H1 (cell line): ENCODE measurements around the gene TUBGCP4. TPM values are rescaled to one million over a fixed set of nuclear protein-coding genes. Genes with fewer than 3 reads are reported as not detected.

ENCODE experiments used
- CTCF ChIA-PET: fragments of 300-600 bp; sonication (Branson Sonifier 250); formaldehyde crosslinking; loops from one replicate; lab custom pipeline; 2021; ENCODE audit not compliant: partially characterized antibody; lab: Charles Lee
- POLR2A ChIA-PET: fragments of 300-600 bp; sonication (Branson Sonifier 250); formaldehyde crosslinking; loops from one replicate; lab custom pipeline; 2021; ENCODE audit warnings: inconsistent platforms; ENCODE audit not compliant: partially characterized antibody; lab: Charles Lee
- DNase-seq, 2 experiments: peaks; one replicate each; pipeline versions ENCODE4 v3.0.0 to v3.0.0-alpha.2; 2010 to 2022; ENCODE audit warnings: low spot score in 2 of 2, low read depth in 1 of 2, mixed read lengths in 1 of 2
- FAIRE-seq: peaks from 2 replicates; lab custom pipeline; 2011; peaks lifted over from hg19 to GRCh38; lab: Jason Lieb, UNC
- H2AFZ ChIP-seq: 2 replicates; pipeline ENCODE4 v1.8.1; 2012; ENCODE audit warnings: low read length, inconsistent platforms
- H2AK5ac ChIP-seq: 2 replicates; pipeline ENCODE4 v1.6.1; 2013; ENCODE audit warnings: low read depth, low read length
- H2BK120ac ChIP-seq: replicated peaks from 2 replicates; pipeline ENCODE3; 2013; ENCODE audit warnings: low read depth, low read length, inconsistent platforms
- H2BK12ac ChIP-seq: 2 replicates; pipeline ENCODE4 v1.6.1; 2013; ENCODE audit warnings: low read depth, low read length
- H2BK15ac ChIP-seq: 2 replicates; pipeline ENCODE4 v1.6.1; 2013; ENCODE audit warnings: low read length
- H2BK20ac ChIP-seq: 2 replicates; pipeline ENCODE4 v1.6.1; 2013; ENCODE audit warnings: low read length
- H2BK5ac ChIP-seq: 2 replicates; pipeline ENCODE4 v1.6.1; 2013; ENCODE audit warnings: low read depth, low read length
- H3K14ac ChIP-seq: 2 replicates; pipeline ENCODE4 v1.6.1; 2013; ENCODE audit warnings: inconsistent platforms; ENCODE audit not compliant: insufficient read length
- H3K18ac ChIP-seq: 2 replicates; pipeline ENCODE4 v1.6.1; 2013; ENCODE audit warnings: low read length; ENCODE audit errors: extremely low read depth
- H3K23ac ChIP-seq: 2 replicates; pipeline ENCODE4 v1.6.1; 2013; ENCODE audit warnings: inconsistent platforms; ENCODE audit not compliant: insufficient read length
- H3K23me2 ChIP-seq: 2 replicates; pipeline ENCODE4 v1.6.1; 2013; ENCODE audit warnings: low read depth, low read length
- H3K27ac ChIP-seq: 2 replicates; pipeline ENCODE4 v1.6.1; 2011; ENCODE audit warnings: low read depth, low read length, inconsistent platforms
- H3K27me3 ChIP-seq, 4 experiments: replicated peaks in 1 of 4; 1 replicate in 1 of 4; 2 replicates in 3 of 4; pipeline versions ENCODE4 v1.6.1 to v1.8.1; 2011 to 2013; ENCODE audit warnings: low read length in 3 of 4, mild to moderate bottlenecking in 3 of 4, inconsistent platforms in 2 of 4, mixed read lengths in 2 of 4, moderate library complexity in 1 of 4; ENCODE audit not compliant: control insufficient read depth in 3 of 4, insufficient read depth in 3 of 4; ENCODE audit errors: extremely low read depth in 1 of 4
- H3K36me3 ChIP-seq, 4 experiments: 2 replicates each; pipeline versions ENCODE4 v1.6.1 to v1.8.1; 2011 to 2013; ENCODE audit warnings: mild to moderate bottlenecking in 4 of 4, low read length in 3 of 4, moderate library complexity in 2 of 4, control low read depth in 1 of 4, inconsistent platforms in 1 of 4; ENCODE audit not compliant: insufficient read depth in 4 of 4, control insufficient read depth in 2 of 4
- H3K4ac ChIP-seq: replicated peaks from 2 replicates; pipeline ENCODE3; 2013; ENCODE audit warnings: low read length, low read depth, mixed read lengths, inconsistent platforms; ENCODE audit not compliant: insufficient read length
- H3K4me1 ChIP-seq, 4 experiments: replicated peaks in 1 of 4; 1 replicate in 1 of 4; 2 replicates in 3 of 4; pipeline versions ENCODE4 v1.6.1 to v1.8.1; 2011 to 2013; ENCODE audit warnings: low read length in 3 of 4, inconsistent platforms in 2 of 4, mixed read lengths in 1 of 4; ENCODE audit not compliant: insufficient read depth in 4 of 4, control insufficient read depth in 3 of 4
- H3K4me2 ChIP-seq, 2 experiments: 2 replicates each; pipeline versions ENCODE4 v1.6.1 to v1.8.1; 2011 to 2013; ENCODE audit warnings: low read depth in 2 of 2, low read length in 2 of 2, control low read depth in 1 of 2, inconsistent platforms in 1 of 2, mild to moderate bottlenecking in 1 of 2; ENCODE audit not compliant: insufficient read depth in 1 of 2
- H3K4me3 ChIP-seq, 4 experiments: fragments of 200-600, 300-600 bp in 1 of 4; sonication (generic), shearing (Covaris generic), sonication (Bioruptor Twin) in 1 of 4; 2 replicates each; pipeline versions ENCODE4 v1.5.1 to v1.8.1; 2011 to 2016; ENCODE audit warnings: low read length in 4 of 4, low read depth in 3 of 4, control low read depth in 2 of 4, inconsistent platforms in 2 of 4, mild to moderate bottlenecking in 2 of 4, mixed read lengths in 1 of 4, moderate library complexity in 1 of 4; ENCODE audit not compliant: insufficient read depth in 2 of 4; ENCODE audit errors: extremely low read depth in 1 of 4
- H3K56ac ChIP-seq: replicated peaks from 2 replicates; pipeline ENCODE3; 2013; ENCODE audit warnings: low read depth, mild to moderate bottlenecking, mixed read lengths, low read length, inconsistent platforms; ENCODE audit not compliant: insufficient read length
- H3K79me1 ChIP-seq: 2 replicates; pipeline ENCODE4 v1.6.1; 2013; ENCODE audit warnings: low read depth, low read length, control low read depth
- H3K79me2 ChIP-seq, 2 experiments: 2 replicates each; pipeline versions ENCODE4 v1.6.1 to v1.8.1; 2012 to 2013; ENCODE audit warnings: low read length in 2 of 2, mild to moderate bottlenecking in 2 of 2, inconsistent platforms in 1 of 2; ENCODE audit not compliant: insufficient read depth in 2 of 2, control insufficient read depth in 1 of 2
- H3K9ac ChIP-seq, 4 experiments: replicated peaks in 1 of 4; 1 replicate in 1 of 4; 2 replicates in 3 of 4; pipeline versions ENCODE4 v1.6.1 to v1.8.1; 2011 to 2013; ENCODE audit warnings: low read depth in 3 of 4, low read length in 3 of 4, control low read depth in 2 of 4, mild to moderate bottlenecking in 2 of 4, moderate library complexity in 2 of 4, inconsistent platforms in 1 of 4; ENCODE audit errors: extremely low read depth in 1 of 4
- H3K9me3 ChIP-seq, 2 experiments: 2 replicates each; pipeline versions ENCODE4 v1.6.1 to v1.8.1; 2012 to 2013; ENCODE audit warnings: mild to moderate bottlenecking in 2 of 2, moderate library complexity in 2 of 2, control low read depth in 1 of 2, inconsistent platforms in 1 of 2, low read depth in 1 of 2, low read length in 1 of 2, mixed read lengths in 1 of 2; ENCODE audit not compliant: insufficient read depth in 2 of 2
- H4K20me1 ChIP-seq, 2 experiments: replicated peaks in 1 of 2; 2 replicates each; pipeline versions ENCODE3 to v1.8.1; 2011 to 2013; ENCODE audit warnings: inconsistent platforms in 2 of 2, low read length in 2 of 2, mild to moderate bottlenecking in 1 of 2; ENCODE audit not compliant: insufficient read depth in 2 of 2, control insufficient read depth in 1 of 2
- H4K5ac ChIP-seq: 2 replicates; pipeline ENCODE4 v1.6.1; 2013; ENCODE audit warnings: low read length, low read depth, mixed read lengths, inconsistent platforms; ENCODE audit not compliant: insufficient read length
- H4K8ac ChIP-seq: 2 replicates; pipeline ENCODE4 v1.8.0; 2013; ENCODE audit warnings: mild to moderate bottlenecking, moderate library complexity, low read length, inconsistent platforms; ENCODE audit not compliant: insufficient read depth; ENCODE audit errors: extremely low read depth
- H4K91ac ChIP-seq: replicated peaks from 2 replicates; pipeline ENCODE3; 2013; ENCODE audit warnings: low read length, mixed read lengths, inconsistent platforms; ENCODE audit not compliant: insufficient read length
- CHD2 ChIP-seq: IDR thresholded peaks from 2 replicates; pipeline ENCODE4 v1.6.1; 2012; ENCODE audit warnings: low read length, improper control_type of control experiment
- PHF8 ChIP-seq: fragments of 200-600 bp; sonication (generic); conservative IDR thresholded peaks from 2 replicates; pipeline ENCODE4 v1.7.1; 2012; ENCODE audit warnings: low read depth, mild to moderate bottlenecking, inconsistent platforms, low read length, moderate library complexity
- ZNF274 ChIP-seq: IDR thresholded peaks from 2 replicates; pipeline ENCODE4 v1.7.0; 2012; ENCODE audit warnings: low read length, borderline replicate concordance; ENCODE audit errors: extremely low read depth
- WGBS, 2 experiments: shearing (Covaris generic) in 1 of 2; methylation state at CpG; one replicate each; pipeline versions ENCODE4 v1.1.6 to v1.1.7; 2013 to 2015; ENCODE audit warnings: low lambda C conversion rate in 2 of 2, mixed read lengths in 2 of 2, inconsistent platforms in 1 of 2, low coverage in 1 of 2, missing lambda C conversion rate in 1 of 2; ENCODE audit not compliant: insufficient replicate concordance in 2 of 2, insufficient coverage in 1 of 2, insufficient read length in 1 of 2; ENCODE audit errors: extremely low coverage in 1 of 2, missing lambda C conversion rate in 1 of 2; 5-methylcytosine and 5-hydroxymethylcytosine counted together
- polyA plus RNA-seq, 7 experiments: library from polyadenylated mRNA; depleted of rRNA in 3 of 7; stranded (reverse) in 5 of 7; unstranded in 2 of 7; fragments of >200 nt in 5 of 7; fragments of 200-250 nt in 2 of 7; gene quantifications; 1 replicate in 5 of 7; 2 replicates in 1 of 7; 4 replicates in 1 of 7; pipeline versions ENCODE4 v1.2.1 to v1.2.3, GENCODE V29; 2011 to 2013; ENCODE audit warnings: missing spikeins in 2 of 7, mixed read lengths in 2 of 7
- total RNA-seq: library from RNA; stranded (reverse); fragmentation: NEBNext Ultra II Directional; extraction: Animal tissue kit (Norgen Biotek cat#: 25700); gene quantifications from 2 replicates; pipeline ENCODE4 v1.2.1, GENCODE V29; 2021

The TUBGCP4 gene
- total and polyA plus RNA-seq, 2 of the 8 experiments (the other 6 are each of a cell fraction or from before 2014, with no cell fraction given): 7.3 to 23.4 TPM

DNA sequence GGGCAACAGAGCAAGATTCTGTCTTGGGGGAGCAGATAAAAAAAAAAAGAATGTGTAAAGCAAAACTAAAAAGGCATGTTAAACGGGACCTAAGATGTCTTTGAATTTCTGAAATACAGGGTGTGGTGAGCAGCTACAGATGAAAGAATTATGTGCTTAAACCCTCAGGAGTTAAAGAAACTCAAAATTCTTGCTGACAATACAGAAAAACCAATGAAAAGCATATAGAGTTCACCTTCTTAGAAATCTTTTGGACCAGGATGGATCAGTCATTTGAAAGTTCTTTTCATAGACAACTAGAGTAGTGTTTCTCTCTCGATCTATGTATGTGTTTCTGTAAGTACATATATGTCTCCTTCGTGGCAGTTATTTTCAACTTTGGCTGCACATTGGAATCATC, 31.4 kb downstream of the TUBGCP4 start:
- H3K23ac ChIP-seq: no peak overlapping the region
- POLR2A ChIA-PET: interaction anchor here (1.1 kb wide), 1 partner anchor 15 kb away, joined by 4 read pairs; no protein-coding TSS in a partner anchor
- no peak overlapping the region for H3K9ac ChIP-seq
- no peak overlapping the region for H3K4ac ChIP-seq
- H3K14ac ChIP-seq: no peak overlapping the region
- H3K4me2 ChIP-seq: no peak overlapping the region
- H4K91ac ChIP-seq: no peak overlapping the region
- no peak overlapping the region for H2BK12ac ChIP-seq
- no peak overlapping the region for H3K18ac ChIP-seq
- H2AK5ac ChIP-seq: no peak overlapping the region
- H2BK20ac ChIP-seq: no peak overlapping the region
- no peak for FAIRE-seq
- H2BK15ac ChIP-seq: no peak overlapping the region
- H3K4me1 ChIP-seq: no peaks in the 10 kb centered on the region
- H2AFZ ChIP-seq: no peak overlapping the region
- no peak overlapping the region for H3K27ac ChIP-seq
- no peaks in the 10 kb centered on the region for H3K27me3 ChIP-seq
- peaks cover 3 to 4% of the 10 kb centered on the region in 2 experiments for H4K20me1 ChIP-seq
- CTCF ChIA-PET: interaction anchor here (1.5 kb wide), 1 partner anchor 26 kb away, joined by 6 read pairs; no protein-coding TSS in a partner anchor
- no peak overlapping the region for H2BK120ac ChIP-seq
- H4K5ac ChIP-seq: no peak overlapping the region
- no peak overlapping the region for H4K8ac ChIP-seq
- H3K23me2 ChIP-seq: no peaks in the 10 kb centered on the region
- no peak overlapping the region for H3K56ac ChIP-seq
- H3K4me3 ChIP-seq: no peak overlapping the region
- no peak for DNase-seq
- H3K79me1 ChIP-seq: no peaks in the 10 kb centered on the region
- no peak overlapping the region for H2BK5ac ChIP-seq
- no peaks in the 10 kb centered on the region for H3K9me3 ChIP-seq
- peaks cover 16 to 82% (median 54%) of the 10 kb centered on the region in 4 experiments for H3K36me3 ChIP-seq
- no peaks in the 10 kb centered on the region for H3K79me2 ChIP-seq
- 93% methylated on average over 3 of the region's 3 CpGs; no CpG with 5 or more reads in 1 of the 2 experiments for WGBS, 2 experiments
- TF ChIP-seq PHF8 (no peak), ZNF274 (no peak), CHD2 (no peak)
